ENCODE results near the gene GNB1.

GNB1 gene

DNA sequence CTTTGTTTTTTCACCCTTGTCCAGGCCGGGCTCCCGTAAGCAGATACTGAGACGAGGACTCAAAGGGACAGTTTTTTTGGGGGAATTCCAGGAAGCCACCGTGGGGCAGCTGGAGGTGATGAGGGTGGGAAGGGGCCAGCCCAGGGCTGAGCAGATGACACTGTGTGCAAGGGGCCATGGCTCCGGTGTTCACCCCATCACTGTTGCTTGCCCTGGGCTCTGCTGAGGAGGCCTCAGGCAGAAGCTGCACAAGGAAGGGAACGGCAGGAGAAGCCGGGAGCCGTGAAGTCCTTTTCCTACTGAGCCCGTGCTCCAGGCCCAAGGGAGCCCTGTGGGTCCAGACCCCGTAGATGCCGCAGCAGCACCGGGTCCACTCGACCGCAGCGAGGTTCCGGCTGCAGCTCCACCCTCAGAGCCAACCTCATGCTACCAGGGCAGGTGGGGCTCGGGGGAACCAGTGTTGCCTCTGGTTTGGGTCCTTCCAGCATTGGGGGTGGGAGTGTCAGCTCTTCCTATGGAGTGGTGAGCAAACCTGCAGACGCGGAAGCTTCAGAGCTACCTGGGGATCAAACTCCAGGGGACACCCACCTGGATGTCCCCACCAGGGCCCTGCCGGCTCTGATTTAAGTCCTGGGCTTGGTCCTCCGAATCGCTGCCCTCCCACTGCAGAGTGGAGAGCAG is 19.9 kb upstream of the GNB1 start:
- DNase-seq (ENCODE audit: low read depth, low spot score) = no peak

GRCh38 chr1:1910033-1910465 is 19.2 kb upstream of the GNB1 start:
- DNase-seq (ENCODE audit: low read depth, low spot score) = no peak

- no peak for DNase-seq (ENCODE audit: low read depth, low spot score)
Measured at GRCh38 chr1:1908506-1908791, 17.6 kb upstream of the GNB1 start.

DNA sequence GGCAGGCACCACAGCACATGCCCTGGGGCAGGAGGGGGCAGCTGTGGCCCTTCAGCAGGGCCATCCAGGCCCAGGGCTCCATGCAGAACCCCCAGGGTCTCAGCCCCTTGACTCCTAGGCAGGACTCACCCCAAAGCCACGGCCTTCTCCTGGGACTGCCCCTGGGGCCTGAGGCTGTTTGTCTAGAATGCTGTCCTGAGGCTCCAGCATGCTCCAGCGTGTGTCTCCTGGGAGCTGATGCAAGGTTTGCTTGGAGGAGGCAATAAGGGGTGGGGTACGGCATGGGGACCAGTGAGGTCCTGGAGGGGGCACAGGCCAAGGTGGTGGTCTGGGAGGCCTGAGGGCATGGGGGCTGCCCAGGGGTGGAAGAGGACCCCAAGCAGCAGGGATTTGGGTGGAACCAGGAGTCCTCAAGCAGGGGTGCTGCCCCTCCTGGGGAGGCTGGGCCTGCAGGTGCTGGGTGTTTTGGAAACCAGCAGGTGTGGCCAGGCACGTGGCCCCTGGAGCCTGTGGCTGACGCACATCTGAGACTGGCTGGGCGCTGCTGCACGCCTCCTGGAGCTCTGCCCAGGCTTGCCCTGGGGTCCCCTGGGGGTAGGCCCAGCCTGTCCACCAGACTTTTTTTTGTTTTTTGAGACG is 16.3 kb upstream of the GNB1 start:
- DNase-seq (ENCODE audit: low read depth, low spot score) = no peak

GRCh38 chr1:1906185-1907097 is 15.6 kb upstream of the GNB1 start:
- no peak for DNase-seq (ENCODE audit: low read depth, low spot score)

GRCh38 chr1:1903224-1903623 is 12.3 kb upstream of the GNB1 start:
- DNase-seq (ENCODE audit: low read depth, low spot score) = no peak

- no peak for DNase-seq (ENCODE audit: low read depth, low spot score)
Measured at GRCh38 chr1:1901641-1902294, 10.9 kb upstream of the GNB1 start.

DNA sequence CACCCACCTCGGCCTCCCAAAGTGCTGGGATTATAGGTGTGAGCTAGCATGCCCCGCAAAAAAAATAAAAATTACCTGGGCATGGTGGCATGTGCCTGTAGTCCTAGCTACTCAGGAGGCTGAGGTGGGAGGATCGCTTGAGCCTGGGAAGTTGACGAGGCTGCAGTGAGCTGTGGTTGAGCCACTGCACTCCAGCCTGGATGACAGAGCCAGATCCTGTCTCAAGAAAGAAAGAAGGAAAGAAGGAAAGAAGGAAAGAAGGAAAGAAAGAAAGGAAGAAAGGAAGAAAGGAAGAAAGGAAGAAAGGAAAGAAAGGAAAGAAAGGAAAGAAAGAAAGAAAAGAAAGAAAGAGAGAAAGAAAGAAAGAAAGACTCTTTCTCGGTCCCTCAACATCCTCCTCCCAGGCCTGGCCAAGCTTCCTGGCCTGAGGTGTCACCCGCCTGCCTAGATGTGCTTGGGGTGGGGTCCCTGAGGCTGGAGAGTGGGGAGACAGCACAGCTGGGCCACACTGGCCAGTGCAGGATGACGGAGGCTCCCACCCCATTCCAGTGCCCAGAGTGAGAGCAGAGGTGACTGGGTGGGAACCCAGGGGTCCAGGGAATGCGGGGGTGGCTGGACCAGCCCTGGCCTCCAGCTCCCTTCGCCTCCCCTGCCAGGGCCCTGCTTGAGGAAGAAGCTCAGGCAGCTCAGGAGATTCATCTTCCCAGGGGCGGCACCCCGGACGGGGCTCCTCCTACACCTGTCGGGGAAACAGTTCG is 10.2 kb upstream of the GNB1 start:
- no peak for DNase-seq (ENCODE audit: low read depth, low spot score)

DNA sequence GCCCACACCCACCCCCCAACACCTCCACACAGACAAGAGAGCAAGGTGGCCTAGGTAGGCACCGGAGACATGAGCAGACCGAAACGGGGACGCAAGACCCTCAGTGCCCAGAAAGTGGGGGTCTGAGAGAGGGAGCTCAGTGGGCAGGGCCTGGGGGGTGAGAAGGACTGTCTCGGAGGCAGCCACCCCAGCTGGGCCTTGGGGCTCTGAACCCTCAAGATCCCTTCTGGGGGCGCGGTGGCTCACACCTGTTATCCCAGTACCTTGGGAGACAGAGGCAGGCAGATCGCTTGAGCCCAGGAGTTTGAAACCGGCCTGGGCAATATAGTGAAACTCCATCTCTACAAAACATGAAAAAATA is 9.1 kb upstream of the GNB1 start:
- DNase-seq (ENCODE audit: low read depth, low spot score) = no peak

DNA sequence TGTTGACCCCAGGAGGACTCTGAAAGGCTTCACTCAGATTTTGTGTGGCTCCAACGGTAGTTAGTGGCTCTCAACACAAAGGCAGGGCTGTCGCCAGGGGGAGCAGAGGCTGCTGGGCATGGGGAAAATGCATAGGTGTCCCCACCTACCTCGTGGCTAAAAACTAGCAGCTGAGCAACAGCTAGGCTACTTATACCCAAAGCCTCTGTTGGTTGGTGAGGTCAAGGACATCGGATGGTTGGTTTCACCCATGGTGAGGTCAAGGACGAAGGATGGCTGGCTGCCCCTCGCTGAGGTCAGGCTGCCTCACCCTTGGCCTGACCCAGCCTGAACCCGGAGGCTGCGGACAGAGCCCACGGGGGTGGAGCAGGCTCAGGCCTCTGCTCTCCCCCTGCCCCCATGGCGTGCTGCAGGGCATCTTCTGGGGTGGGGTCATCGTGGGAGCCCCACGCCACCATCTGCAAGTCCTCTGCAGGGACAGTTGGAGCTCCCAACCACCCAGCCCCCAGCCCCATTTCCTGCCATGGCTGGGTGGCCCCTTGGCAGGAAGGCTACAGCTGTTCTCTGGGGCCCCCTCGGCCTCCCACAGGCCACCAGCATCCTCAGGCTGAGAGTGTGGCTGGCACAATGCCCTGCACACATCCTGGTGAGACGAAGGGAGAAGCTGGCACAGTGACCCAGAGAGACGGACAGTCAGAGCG is 8.5 kb upstream of the GNB1 start:
- no peak for DNase-seq (ENCODE audit: low read depth, low spot score)

- DNase-seq (ENCODE audit: low read depth, low spot score) = no peak
Measured at GRCh38 chr1:1898246-1898933, 7.5 kb upstream of the GNB1 start.

DNA sequence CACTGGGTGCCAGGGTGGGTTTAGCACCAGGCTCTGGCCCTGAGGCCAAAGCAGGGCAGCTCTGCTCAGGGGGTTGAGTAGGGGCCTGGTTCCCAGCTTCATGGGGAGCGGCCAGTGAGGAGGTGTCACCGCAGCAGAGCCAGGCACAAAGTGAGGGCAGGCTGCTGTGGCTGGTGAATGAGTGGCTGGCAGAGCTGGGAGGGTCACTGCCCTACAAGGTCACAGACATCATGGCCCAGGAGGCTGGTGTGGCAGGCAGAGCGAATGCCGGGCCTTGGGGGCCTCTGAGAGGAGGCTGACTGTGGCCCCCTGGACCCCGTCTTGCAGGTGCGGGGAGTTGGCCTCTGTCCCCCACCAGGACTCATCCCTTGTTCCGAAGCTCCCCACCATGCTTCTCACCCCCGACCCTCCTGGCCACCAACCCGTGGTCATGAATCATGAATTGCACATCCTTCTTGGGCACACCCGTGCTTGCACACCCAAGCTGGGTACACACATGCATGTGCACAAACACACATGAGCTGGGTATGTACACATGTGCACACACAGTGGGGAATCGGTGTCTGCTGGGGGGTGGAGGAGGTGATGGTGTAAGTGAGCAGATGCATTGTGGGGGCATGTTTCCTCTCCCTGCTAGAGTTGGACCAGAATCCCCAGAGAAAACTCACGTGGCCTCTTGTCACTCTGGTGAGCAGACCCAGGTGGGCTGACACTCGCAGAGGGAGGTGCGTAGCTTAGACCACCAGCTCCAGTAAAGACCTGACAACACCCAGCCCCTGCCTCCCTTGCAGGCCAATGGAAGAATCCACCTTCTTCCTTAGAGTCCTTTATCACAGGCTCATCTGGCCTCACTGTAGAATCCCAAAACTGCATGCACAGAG is 4.8 kb upstream of the GNB1 start:
- DNase-seq (ENCODE audit: low read depth, low spot score) = no peak

DNA sequence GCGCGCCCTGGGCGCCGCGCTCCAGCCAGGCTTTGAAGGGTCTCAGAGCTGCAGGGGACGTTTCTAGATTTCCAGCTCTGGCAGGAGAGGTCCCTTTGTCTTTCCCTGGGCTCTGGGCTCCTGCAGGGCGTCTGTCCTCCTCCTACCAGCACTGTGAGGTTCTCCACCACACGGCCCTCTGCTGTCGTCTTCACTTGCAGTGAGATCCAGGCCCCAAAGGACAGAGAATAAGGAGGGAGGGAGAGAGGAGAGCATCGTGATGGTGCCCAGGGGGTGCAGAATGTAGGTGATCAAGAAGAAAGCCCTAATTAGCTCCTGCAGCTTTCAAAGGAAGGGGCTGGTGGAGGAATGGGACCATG is 4.2 kb upstream of the GNB1 start:
- no peak for DNase-seq (ENCODE audit: low read depth, low spot score)

DNA sequence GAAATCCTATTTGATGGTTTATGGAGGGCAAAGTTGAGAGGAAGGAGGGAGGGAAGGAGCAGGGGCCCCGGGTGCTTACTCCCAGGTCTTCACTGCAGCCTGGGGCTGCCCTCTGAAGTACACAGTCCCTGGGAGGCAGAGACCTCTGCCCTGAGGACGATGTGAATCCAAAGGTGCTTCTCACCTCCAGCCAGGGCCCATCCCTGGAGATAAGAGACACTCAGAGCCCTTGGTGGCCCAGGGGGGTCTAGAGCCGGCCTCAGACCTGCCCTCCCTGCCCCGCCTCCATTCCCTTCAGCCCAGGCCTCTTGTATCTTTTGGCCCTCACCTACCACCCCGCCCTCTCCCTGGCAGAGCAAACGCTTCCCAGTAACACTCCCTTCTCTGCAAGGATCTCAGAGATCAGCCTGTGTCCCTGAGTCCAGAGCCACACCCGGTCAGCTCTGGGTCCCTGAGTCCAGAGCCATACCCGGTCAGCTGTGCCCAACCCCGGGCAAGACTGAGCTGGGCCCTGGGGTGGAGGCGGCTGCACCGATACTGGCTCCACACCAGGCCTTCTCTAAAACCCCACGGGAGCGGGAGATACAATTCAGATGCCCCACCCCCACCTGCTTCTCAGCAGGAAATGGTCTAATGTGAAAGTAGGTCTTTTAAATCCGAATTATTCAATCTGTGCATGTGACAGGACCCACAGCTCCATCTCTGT is 3.6 kb upstream of the GNB1 start:
- no peak for DNase-seq (ENCODE audit: low read depth, low spot score)

GRCh38 chr1:1893997-1894353 is 3.1 kb upstream of the GNB1 start:
- no peak for DNase-seq (ENCODE audit: low read depth, low spot score)

DNA sequence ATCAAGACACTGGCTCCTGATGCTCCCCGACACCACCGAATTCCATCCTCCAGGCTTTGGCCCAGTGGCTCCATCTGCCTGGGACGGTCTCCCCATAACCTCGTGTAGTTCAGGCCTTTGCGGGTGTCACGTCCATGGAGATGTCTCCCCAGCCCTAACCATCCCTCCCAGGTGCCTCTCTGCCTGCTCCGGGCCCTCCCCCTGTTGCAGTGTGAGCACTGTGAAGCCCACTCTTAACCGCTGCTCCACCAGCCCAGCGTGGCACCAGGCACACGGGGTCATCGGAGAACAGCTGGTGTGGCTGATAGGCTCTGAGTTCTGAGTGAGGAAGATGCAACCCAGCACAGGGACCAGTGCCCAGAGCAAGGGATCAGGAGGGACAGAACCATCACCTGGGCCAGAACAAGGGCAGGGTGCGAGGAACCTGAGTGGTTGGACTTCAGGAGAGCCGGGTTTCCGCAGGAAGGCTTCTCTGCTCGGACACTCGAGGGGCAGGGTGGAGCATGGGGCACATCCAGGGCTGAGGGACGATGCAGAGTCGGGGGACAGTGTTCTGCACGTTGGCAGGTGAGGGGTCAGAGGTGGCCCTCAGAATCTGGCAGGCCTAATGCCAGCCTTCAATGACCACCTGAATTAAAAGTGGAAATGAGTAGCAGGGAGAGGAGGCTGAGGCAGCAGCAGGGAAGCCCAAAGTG is 2.6 kb upstream of the GNB1 start:
- DNase-seq (ENCODE audit: low read depth, low spot score) = no peak

DNA sequence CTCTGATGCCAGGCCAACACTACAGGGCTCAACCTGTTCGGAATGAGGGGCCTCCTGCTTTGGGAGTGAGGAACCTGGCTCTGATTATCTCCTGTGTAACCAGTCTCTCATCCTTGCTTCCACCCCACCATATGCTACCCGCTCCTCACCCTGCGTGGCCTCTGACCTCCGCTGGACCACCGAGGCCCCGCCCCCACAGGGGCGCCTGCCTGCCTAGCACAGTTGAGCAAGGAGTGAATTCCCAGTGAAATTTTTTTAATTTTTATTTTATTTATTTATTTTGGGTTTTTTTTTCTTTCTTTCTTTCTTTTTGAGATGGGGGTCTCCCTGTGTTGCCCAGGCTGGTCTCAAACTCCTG is 1.9 kb upstream of the GNB1 start:
- no peak for DNase-seq (ENCODE audit: low read depth, low spot score)

- no peak for DNase-seq (ENCODE audit: low read depth, low spot score)
Measured at GRCh38 chr1:1892079-1892762, 1.3 kb upstream of the GNB1 start.
